Forelimb muscle (tissue), 1 donor: ENCODE measurements around the gene TULP4. TPM values are rescaled to one million over a fixed set of nuclear protein-coding genes. Genes with fewer than 3 reads are reported as not detected.
A peak's percentile ranks its signal among the peaks of the same experiment; 100 is the strongest.

ENCODE experiments used
- DNase-seq: peaks from one replicate; pipeline ENCODE4 v3.0.0-alpha.2; 2013; ENCODE audit warnings: low read depth
- polyA plus RNA-seq: library from polyadenylated mRNA; unstranded; fragments of 120-200 nt; gene quantifications from one replicate; pipeline ENCODE4 v1.2.1, GENCODE V29; 2013; ENCODE audit not compliant: insufficient read length

TULP4 gene
- polyA plus RNA-seq, 1 donor = 16.0 TPM

- no peak for DNase-seq
Observed at GRCh38 chr6:158558415-158559306, 246.4 kb downstream of the TULP4 start.

GRCh38 chr6:158559338-158559894, 247.2 kb downstream of the TULP4 start:
- no peak for DNase-seq

- DNase-seq = peak; percentile 67
Observed at GRCh38 chr6:158559895-158560835, 247.9 kb downstream of the TULP4 start, which contains the start of gene TMEM181. TMEM181 (plus strand) TSS chr6:158560091; CDS start chr6:158560225, 134 bp downstream.

- no peak for DNase-seq
Observed at GRCh38 chr6:158560836-158561320, 248.6 kb downstream of the TULP4 start.

Other genes starting within 250 kb of the TULP4 start
- gene SERAC1, start 144.2 kb upstream of the TULP4 start, polyA plus RNA-seq = 5.3 TPM
- gene GTF2H5, start 144.1 kb upstream of the TULP4 start, polyA plus RNA-seq = 28.2 TPM
- 16.1 TPM for gene TMEM181, start 247.6 kb downstream of the TULP4 start, polyA plus RNA-seq